Measurements from ENCODE around the gene ROR2.

Gene ROR2

GRCh38 chr9:91899219-91899563 is 50.8 kb downstream of the ROR2 start:
- DNase-seq, result no peak

GRCh38 chr9:91898451-91899218 is 51.4 kb downstream of the ROR2 start:
- DNase-seq, result no peak

GRCh38 chr9:91897201-91897600 is 52.8 kb downstream of the ROR2 start:
- no peak for DNase-seq

GRCh38 chr9:91896513-91897121 is 53.4 kb downstream of the ROR2 start:
- DNase-seq, result no peak

- no peak for DNase-seq
These were observed 53.9 kb downstream of the ROR2 start for GRCh38 chr9:91896097-91896496.

GRCh38 chr9:91894536-91894935 is 55.5 kb downstream of the ROR2 start:
- no peak for DNase-seq

- no peak for DNase-seq
These were observed 56.0 kb downstream of the ROR2 start for GRCh38 chr9:91894023-91894422.

GRCh38 chr9:91891915-91892314 is 58.1 kb downstream of the ROR2 start:
- no peak for DNase-seq

GRCh38 chr9:91890662-91891061 is 59.4 kb downstream of the ROR2 start:
- no peak for DNase-seq

- DNase-seq, result no peak
These were observed 60.7 kb downstream of the ROR2 start for GRCh38 chr9:91889161-91889911.

- DNase-seq, result no peak
These were observed 63.5 kb downstream of the ROR2 start for GRCh38 chr9:91886414-91887076.

- no peak for DNase-seq
These were observed 64.1 kb downstream of the ROR2 start for GRCh38 chr9:91885746-91886413.

GRCh38 chr9:91884696-91885687 is 65.0 kb downstream of the ROR2 start:
- no peak for DNase-seq

- no peak for DNase-seq
These were observed 65.9 kb downstream of the ROR2 start for GRCh38 chr9:91884153-91884552.

GRCh38 chr9:91883503-91883902 is 66.5 kb downstream of the ROR2 start:
- DNase-seq, result no peak

- no peak for DNase-seq
These were observed 67.4 kb downstream of the ROR2 start for GRCh38 chr9:91882627-91883026.

GRCh38 chr9:91880378-91880972 is 69.6 kb downstream of the ROR2 start:
- no peak for DNase-seq

GRCh38 chr9:91879231-91879630 is 70.8 kb downstream of the ROR2 start:
- DNase-seq, result no peak

GRCh38 chr9:91873637-91874051 is 76.4 kb downstream of the ROR2 start:
- no peak for DNase-seq

GRCh38 chr9:91868732-91869391 is 81.2 kb downstream of the ROR2 start:
- DNase-seq, result no peak

GRCh38 chr9:91867740-91868139 is 82.3 kb downstream of the ROR2 start:
- DNase-seq, result no peak

Measured in NCI-H1436 treated with DMSO at 0.1 percent for 48 hours (cell line).